Subcutaneous adipose tissue (tissue), 4 donors: ENCODE results near the gene SCG3. TPM values are rescaled to one million over a fixed set of nuclear protein-coding genes. Genes with fewer than 3 reads are reported as not detected.

Experiments used
- total RNA-seq, 4 donors: library from RNA; depleted of rRNA; stranded (reverse); fragments of >200 nt; gene quantifications; one replicate each; pipeline ENCODE4 v1.1.0, GENCODE V29; 2016
- TF ChIP-seq, protein P1 (sequence below): fragments of 450-650 bp; IDR thresholded peaks from one replicate; pipeline ENCODE4 v1.5.1; 2016; ENCODE audit warnings: low read depth, mild to moderate bottlenecking, control low read depth, antibody characterized with exemption, moderate library complexity

The SCG3 gene
- total RNA-seq, 4 donors from 2014 or later: not detected

DNA sequence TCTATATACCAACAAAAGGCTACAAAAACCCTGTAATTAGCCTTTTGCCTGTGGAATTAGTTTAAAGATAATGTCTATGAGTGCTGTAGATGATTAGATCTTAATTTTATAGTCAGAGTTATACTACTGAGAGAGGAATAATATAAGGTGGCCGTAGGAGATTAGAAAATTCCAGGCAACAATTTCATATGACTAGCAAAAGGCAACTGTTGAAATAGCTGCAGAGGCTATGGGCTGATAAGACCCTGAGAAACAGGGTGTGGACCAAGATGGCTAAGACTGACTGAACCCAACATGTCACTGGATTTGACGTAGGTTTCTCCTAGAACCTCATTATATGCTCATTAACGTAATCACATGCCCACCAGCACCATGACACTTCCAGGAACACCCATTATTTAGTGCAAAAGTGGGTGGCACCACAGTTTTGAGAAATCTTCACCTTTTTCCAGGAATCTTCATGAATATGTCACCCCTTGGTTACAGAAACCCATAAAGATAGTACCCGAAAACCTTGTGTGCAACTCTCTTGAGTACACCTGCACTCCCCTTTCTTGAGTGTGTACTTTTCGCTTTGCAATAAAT is 29.1 kb upstream of the SCG3 start:
- TF ChIP-seq, protein P1, sequence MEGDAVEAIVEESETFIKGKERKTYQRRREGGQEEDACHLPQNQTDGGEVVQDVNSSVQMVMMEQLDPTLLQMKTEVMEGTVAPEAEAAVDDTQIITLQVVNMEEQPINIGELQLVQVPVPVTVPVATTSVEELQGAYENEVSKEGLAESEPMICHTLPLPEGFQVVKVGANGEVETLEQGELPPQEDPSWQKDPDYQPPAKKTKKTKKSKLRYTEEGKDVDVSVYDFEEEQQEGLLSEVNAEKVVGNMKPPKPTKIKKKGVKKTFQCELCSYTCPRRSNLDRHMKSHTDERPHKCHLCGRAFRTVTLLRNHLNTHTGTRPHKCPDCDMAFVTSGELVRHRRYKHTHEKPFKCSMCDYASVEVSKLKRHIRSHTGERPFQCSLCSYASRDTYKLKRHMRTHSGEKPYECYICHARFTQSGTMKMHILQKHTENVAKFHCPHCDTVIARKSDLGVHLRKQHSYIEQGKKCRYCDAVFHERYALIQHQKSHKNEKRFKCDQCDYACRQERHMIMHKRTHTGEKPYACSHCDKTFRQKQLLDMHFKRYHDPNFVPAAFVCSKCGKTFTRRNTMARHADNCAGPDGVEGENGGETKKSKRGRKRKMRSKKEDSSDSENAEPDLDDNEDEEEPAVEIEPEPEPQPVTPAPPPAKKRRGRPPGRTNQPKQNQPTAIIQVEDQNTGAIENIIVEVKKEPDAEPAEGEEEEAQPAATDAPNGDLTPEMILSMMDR: no peak

DNA sequence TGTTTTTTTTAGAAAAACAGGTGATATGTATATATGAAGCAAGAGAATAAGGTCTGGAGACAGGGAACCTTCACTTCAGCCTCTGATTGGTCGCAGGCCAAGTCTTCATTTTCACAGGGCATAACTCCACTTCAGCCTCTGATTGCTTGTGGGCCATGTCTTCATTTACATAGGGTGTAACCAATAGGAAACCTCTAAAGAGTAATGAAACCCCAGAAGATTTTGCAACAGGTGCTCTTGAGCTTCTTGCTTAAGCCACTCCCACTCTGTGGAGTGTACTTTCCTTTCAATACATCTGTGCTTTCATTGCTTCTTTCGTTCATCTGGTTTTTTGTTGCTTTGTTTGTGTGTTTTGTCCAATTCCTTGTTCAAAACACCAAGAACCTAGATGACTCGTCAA is 22.6 kb upstream of the SCG3 start:
- TF ChIP-seq, protein P1: no peak

DNA sequence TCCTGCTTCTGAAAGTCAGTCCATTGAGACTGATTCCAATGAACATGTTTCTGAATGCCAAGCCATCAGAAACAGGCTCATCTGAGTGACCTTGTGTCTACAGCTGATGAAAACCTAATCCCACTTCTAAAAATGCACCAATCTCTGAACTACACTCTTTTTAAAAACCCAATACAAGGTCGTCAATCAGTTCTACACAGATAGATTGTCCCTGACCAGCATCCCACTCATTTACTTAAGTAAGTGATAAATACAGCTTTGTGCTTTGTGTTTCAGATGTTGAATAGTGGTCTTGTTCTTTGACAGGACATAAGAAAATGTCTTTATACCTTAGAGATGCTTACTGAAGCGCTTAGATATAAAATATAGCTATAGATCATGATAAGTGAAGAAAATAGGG is 20.2 kb upstream of the SCG3 start:
- TF ChIP-seq, protein P1: no peak

DNA sequence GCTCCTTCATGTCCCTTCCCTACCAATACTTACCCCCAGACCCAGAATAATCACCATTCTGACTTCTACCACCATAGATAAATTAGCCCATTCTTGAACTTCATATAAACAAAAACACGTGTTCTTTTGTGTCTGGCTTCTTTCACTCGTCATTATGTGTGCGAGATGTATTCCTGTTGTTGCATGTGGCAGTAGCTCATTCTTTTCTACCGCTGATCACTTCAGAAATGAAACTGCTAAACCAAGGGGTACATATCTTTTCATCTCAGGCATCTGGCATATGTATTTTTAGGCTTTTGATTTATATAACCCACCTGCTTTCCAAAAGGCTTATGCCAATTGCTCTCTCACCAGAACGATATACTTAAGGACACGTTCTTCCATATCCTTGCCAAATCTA is 13.8 kb upstream of the SCG3 start:
- TF ChIP-seq, protein P1: no peak

DNA sequence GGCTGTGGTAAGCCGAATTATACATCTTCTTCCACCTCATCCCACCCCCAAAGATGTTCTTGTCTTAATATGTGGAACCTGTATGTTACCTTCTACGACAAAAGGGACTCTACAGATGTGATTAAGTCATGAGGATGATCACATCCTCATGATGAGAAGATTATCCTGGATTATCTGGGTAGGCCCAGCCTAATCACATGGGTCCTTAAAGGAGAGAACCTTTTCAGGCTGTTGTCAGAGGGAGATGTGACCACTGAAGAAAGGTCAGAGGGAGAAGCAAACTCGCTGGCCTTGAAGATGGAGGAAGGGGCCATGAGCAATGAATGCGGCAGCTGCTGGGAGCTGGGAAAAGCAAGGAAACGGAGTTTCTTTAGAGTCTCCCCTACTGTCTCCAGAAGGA is 12.9 kb upstream of the SCG3 start:
- TF ChIP-seq, protein P1: no peak

DNA sequence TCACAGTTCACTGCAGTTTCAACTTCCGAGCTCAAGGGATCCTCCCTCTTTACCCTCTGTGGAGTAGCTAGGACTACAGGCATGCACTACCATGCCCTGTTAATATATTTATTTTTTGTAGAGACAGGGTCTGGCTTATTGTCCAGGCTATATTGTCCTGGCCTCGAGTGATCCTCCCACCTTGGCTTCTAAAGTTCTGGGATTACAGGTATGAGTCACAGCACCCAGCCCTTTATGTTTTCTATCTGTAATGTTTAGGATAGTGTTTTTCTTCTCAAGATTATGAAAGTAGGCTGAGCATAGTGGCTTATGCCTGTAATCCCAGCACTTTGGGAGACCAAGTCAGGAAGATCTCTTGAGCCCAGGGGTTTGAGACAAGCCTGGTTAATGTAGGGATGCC is 11.9 kb upstream of the SCG3 start:
- TF ChIP-seq, protein P1: no peak

DNA sequence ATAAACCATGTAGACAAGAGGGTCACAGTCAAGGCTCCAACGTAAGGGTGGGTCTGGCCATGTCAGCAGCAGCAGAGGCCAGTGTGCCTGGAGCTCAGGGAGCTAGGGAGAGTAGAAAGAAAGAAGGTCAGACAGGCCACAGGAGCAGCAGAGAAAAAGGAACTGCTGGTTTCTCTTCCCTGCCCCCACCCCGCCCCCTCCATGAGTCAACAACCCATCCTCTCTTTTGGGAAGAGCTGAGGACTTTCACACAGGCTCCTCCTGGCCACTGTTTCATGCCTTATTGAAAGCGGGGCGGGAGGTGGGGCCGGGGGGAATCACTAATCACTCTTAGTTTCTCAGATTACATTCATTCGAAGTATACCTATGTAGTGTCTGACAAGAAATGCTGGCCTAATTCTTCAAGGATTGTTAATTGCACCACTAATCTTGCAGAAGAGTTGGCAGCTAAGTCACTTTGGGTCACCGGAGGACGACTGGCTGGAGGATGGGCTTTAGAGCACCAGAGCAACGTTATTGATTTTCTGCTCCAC is 9.1 kb upstream of the SCG3 start:
- TF ChIP-seq, protein P1: no peak
